ENCODE results near the gene EIF2B5.

DNA sequence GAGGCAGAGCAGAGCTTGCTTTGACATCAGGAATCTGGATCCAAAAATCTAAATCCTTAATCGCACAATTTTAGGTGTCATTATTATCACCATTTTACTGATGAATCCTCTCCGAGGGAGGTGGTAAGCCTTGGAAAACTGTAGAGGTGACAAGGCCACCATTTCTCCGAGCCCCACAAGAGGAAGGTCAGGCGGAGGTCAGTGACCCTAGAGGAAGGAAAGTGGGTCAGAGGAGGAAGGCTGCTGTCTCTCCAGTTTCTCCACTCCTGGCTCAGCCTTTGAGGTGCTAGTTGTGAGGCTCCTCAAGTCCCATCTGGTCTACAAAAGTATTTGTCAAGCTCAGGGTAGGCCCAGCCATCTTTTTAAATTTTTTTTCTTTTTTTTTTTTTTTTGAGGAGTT lies 23.2 kb downstream of the EIF2B5 start:
- TF ChIP-seq POLR2A (IDR thresholded peaks at IDR 0.05; ENCODE audit: low read depth, low read length) = no peak
- no peak for TF ChIP-seq TAF1 (IDR thresholded peaks at IDR 0.05; ENCODE audit: borderline replicate concordance, low read depth, low read length)
- TF ChIP-seq POLR2AphosphoS5 (IDR thresholded peaks at IDR 0.05; ENCODE audit: low read depth, low read length) = no peak
